Cardiac fibroblast (primary cell): ENCODE data around the gene CHN2.

Source experiments
- DNase-seq, 2 donors: peaks; one replicate each; pipeline versions ENCODE4 v3.0.0 to v3.0.0-alpha.2; 2010; ENCODE audit warnings: low read depth in 2 of 2
- H3K4me3 ChIP-seq, 2 donors: replicated peaks in 1 of 2; 1 replicate in 1 of 2; 2 replicates in 1 of 2; pipeline ENCODE4 v1.5.1; 2011; ENCODE audit warnings: low read depth in 2 of 2, low read length in 2 of 2, mild to moderate bottlenecking in 2 of 2, moderate library complexity in 1 of 2
- CTCF ChIP-seq: IDR thresholded peaks from one replicate; pipeline ENCODE4 v1.5.1; 2011; ENCODE audit warnings: low read depth, mild to moderate bottlenecking, low read length, inconsistent platforms

Gene CHN2

GRCh38 chr7:29332875-29333855, 138.6 kb downstream of the CHN2 start:
- no peak for DNase-seq
- TF ChIP-seq CTCF = no peak
- H3K4me3 ChIP-seq = no peak overlapping the region

- no peak for TF ChIP-seq CTCF
- no peak for DNase-seq
- no peak overlapping the region for H3K4me3 ChIP-seq
Observed at GRCh38 chr7:29335188-29336083, 140.9 kb downstream of the CHN2 start.

GRCh38 chr7:29337546-29338116, 143.1 kb downstream of the CHN2 start:
- H3K4me3 ChIP-seq = no peak overlapping the region
- peak; percentile 14 to 83 for DNase-seq
- TF ChIP-seq CTCF = no peak

DNA sequence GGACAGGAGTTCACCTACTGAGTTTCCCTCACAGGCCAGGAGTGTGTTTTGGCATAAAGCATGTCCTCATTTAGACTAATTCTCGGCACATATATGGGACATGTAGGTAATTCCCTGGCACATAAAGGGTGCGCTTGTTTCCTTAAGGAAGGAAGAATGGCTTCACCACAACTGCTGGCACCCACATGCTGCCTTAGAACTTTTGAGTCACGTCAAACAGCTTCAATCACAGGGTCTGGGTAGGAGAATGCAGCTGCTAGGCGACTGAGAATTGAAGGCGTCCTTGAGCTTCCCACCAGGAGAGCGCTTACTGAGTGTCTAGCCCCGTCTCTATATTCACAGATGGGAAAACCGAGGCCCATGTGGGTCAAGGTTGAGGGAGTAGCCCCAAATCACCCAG, 146.1 kb downstream of the CHN2 start:
- DNase-seq = no peak
- no peak overlapping the region for H3K4me3 ChIP-seq
- no peak for TF ChIP-seq CTCF

DNA sequence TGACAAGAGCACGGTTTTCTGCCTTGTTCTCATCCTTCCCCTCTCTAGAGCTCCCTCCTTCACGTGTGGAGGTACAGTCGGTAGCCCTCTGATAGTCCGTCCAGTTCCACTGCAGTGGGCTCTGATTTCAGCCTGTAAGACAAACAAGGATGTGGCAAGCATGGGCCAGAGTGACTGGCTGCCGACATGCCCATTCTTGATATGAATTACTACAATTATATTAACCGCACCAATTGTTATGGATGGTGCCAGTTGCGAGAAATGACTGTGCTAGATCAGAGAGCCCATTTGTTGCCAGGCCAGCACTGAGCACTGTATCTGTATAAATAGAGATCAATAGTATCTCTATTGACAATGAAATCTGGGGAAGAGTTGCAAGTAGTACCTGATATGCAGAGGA, 146.6 kb downstream of the CHN2 start:
- no peak for DNase-seq
- no peak overlapping the region for H3K4me3 ChIP-seq
- TF ChIP-seq CTCF = no peak

GRCh38 chr7:29342761-29343160, 148.2 kb downstream of the CHN2 start:
- H3K4me3 ChIP-seq = no peak overlapping the region
- no peak for TF ChIP-seq CTCF

More at GRCh38 chr7:29342761-29343160, 148.2 kb downstream of the CHN2 start:
- DNase-seq = peak; percentile 48 to 57
